Activated B cell treated with CpG ODN at 0.5 μM for 24 hours (primary cell): ENCODE data around the gene CDC42BPB. TPM values are rescaled to one million over a fixed set of nuclear protein-coding genes. Genes with fewer than 3 reads are reported as not detected.

Experiments used
- ATAC-seq: fragments of 200-7000 bp; cut with Tn5 transposase; one replicate; pipeline ENCODE4 v1.10.0; 2021; ENCODE audit warnings: low read depth, mild to moderate bottlenecking, moderate library complexity
- CTCF ChIA-PET: fragments of 350-600 bp; sonication (Branson Sonifier 250); formaldehyde crosslinking; loops from one replicate; lab custom pipeline; 2021; ENCODE audit warnings: antibody characterized with exemption; lab: Charles Lee
- POLR2A ChIA-PET: fragments of 350-600 bp; sonication (Branson Sonifier 250); formaldehyde crosslinking; loops from one replicate; lab custom pipeline; 2021; ENCODE audit warnings: antibody characterized with exemption; lab: Charles Lee
- DNase-seq: peaks from one replicate; pipeline ENCODE4 v3.0.0; 2022
- H3K27ac Mint-ChIP-seq: one replicate; pipeline ENCODE4 v1.8.0; 2020; ENCODE audit warnings: mixed read lengths
- H3K27me3 Mint-ChIP-seq: one replicate; pipeline ENCODE4 v1.8.0; 2021; ENCODE audit warnings: mixed read lengths
- H3K36me3 Mint-ChIP-seq: one replicate; pipeline ENCODE4 v1.8.0; 2021; ENCODE audit warnings: low read depth, mixed read lengths
- H3K4me1 Mint-ChIP-seq: one replicate; pipeline ENCODE4 v1.8.0; 2021; ENCODE audit warnings: mixed read lengths
- H3K4me3 Mint-ChIP-seq: one replicate; pipeline ENCODE4 v1.8.0; 2020; ENCODE audit warnings: mild to moderate bottlenecking, mixed read lengths
- H3K9me3 Mint-ChIP-seq: one replicate; pipeline ENCODE4 v1.8.0; 2020; ENCODE audit warnings: mixed read lengths
- CTCF ChIP-seq: fragments of 200-600 bp; IDR thresholded peaks from one replicate; pipeline ENCODE4 v1.8.0; 2022; ENCODE audit warnings: antibody characterized with exemption, mild to moderate bottlenecking
- intact Hi-C: fragments of 100-400 bp; cut with micrococcal nuclease; formaldehyde crosslinking; loops from one replicate; pipeline ENCODE4 v1.15.1; 2024
- total RNA-seq: library from RNA; stranded (reverse); gene quantifications from 2 replicates; pipeline ENCODE4 v1.2.3, GENCODE V29; 2022

Gene CDC42BPB
- total RNA-seq, 1 donor from 2014 or later: 38.5 TPM

- no peak for DNase-seq
- no peaks in the 10 kb centered on the region for H3K36me3 Mint-ChIP-seq
- peaks cover 9% of the 10 kb centered on the region for H3K27me3 Mint-ChIP-seq
- ChIA-PET CTCF (interaction anchor here (1.2 kb wide), 2 partner anchors 34 to 396 kb away, joined by 3 read pairs; no protein-coding TSS in a partner anchor), POLR2A (no interaction called here)
- H3K27ac Mint-ChIP-seq: no peak overlapping the region
- ATAC-seq: no peak
- peak overlapping the region; percentile 72 for H3K4me3 Mint-ChIP-seq
- peaks cover 8% of the 10 kb centered on the region for H3K4me1 Mint-ChIP-seq
- intact Hi-C loops: loop anchor here (1.0 to 2.0 kb wide), 3 partner anchors 12 to 396 kb away; no protein-coding TSS in a partner anchor
- H3K9me3 Mint-ChIP-seq: no peaks in the 10 kb centered on the region
- TF ChIP-seq CTCF: no peak
Measured at GRCh38 chr14:103090481-103091020, 33.2 kb upstream of the CDC42BPB start.

- Mint-ChIP-seq H3K4me1 (peaks cover 8% of the 10 kb centered on the region), H3K36me3 (no peaks in the 10 kb centered on the region), H3K27me3 (peaks cover 11% of the 10 kb centered on the region), H3K9me3 (no peaks in the 10 kb centered on the region), H3K4me3 (no peak overlapping the region), H3K27ac (no peak overlapping the region)
- no peak for TF ChIP-seq CTCF
- CTCF ChIA-PET: no interaction called here
- DNase-seq (no peak), ATAC-seq (no peak)
- intact Hi-C loops: loop anchor here (2.0 kb wide), 1 partner anchor 15 kb away; no protein-coding TSS in a partner anchor
- POLR2A ChIA-PET: no interaction called here
Measured at GRCh38 chr14:103089386-103090335, 32.3 kb upstream of the CDC42BPB start.

GRCh38 chr14:103088921-103089320 lies 31.6 kb upstream of the CDC42BPB start:
- no peak overlapping the region for H3K4me3 Mint-ChIP-seq
- no peak overlapping the region for H3K27ac Mint-ChIP-seq
- CTCF ChIA-PET: no interaction called here
- intact Hi-C loops: no loop called here
- H3K9me3 Mint-ChIP-seq: no peaks in the 10 kb centered on the region
- peaks cover 8% of the 10 kb centered on the region for H3K4me1 Mint-ChIP-seq
- no peak for DNase-seq
- H3K27me3 Mint-ChIP-seq: peaks cover 14% of the 10 kb centered on the region
- no peak for TF ChIP-seq CTCF
- no peak for ATAC-seq
- H3K36me3 Mint-ChIP-seq: no peaks in the 10 kb centered on the region
- POLR2A ChIA-PET: no interaction called here

GRCh38 chr14:103087343-103087835 lies 30.0 kb upstream of the CDC42BPB start:
- CTCF ChIA-PET: interaction anchor here (0.8 to 1.9 kb wide), 3 partner anchors 17 to 393 kb away, joined by 3 to 7 read pairs (median 3); no protein-coding TSS in a partner anchor

More at GRCh38 chr14:103087343-103087835, 30.0 kb upstream of the CDC42BPB start:
- no peak overlapping the region for H3K4me3 Mint-ChIP-seq
- intact Hi-C loops: no loop called here
- peaks cover 8% of the 10 kb centered on the region for H3K4me1 Mint-ChIP-seq
- H3K27me3 Mint-ChIP-seq: peaks cover 14% of the 10 kb centered on the region
- H3K36me3 Mint-ChIP-seq: no peaks in the 10 kb centered on the region
- ATAC-seq (no peak), DNase-seq (no peak)
- H3K9me3 Mint-ChIP-seq: no peaks in the 10 kb centered on the region
- TF ChIP-seq CTCF: no peak
- H3K27ac Mint-ChIP-seq: no peak overlapping the region
- POLR2A ChIA-PET: interaction anchor here (0.8 kb wide), 1 partner anchor 10 kb away, joined by 3 read pairs; no protein-coding TSS in a partner anchor
